Upper lobe of right lung (tissue), 1 donor: ENCODE data around the gene PRKG1. TPM values are rescaled to one million over a fixed set of nuclear protein-coding genes. Genes with fewer than 3 reads are reported as not detected.

Source experiments
- ATAC-seq: fragments of 200-7000 bp; cut with Tn5 transposase; one replicate; pipeline ENCODE4 v1.9.1; 2020; ENCODE audit warnings: mild to moderate bottlenecking, moderate library complexity
- DNase-seq: peaks from one replicate; pipeline ENCODE4 v3.0.0-alpha.2; 2020
- H3K27ac ChIP-seq: fragments of 200-600 bp; one replicate; pipeline ENCODE4 v1.8.0; 2022
- H3K27me3 ChIP-seq: fragments of 200-600 bp; one replicate; pipeline ENCODE4 v1.8.0; 2022; ENCODE audit warnings: mild to moderate bottlenecking
- H3K36me3 ChIP-seq: fragments of 200-600 bp; one replicate; pipeline ENCODE4 v1.8.0; 2022
- H3K4me1 ChIP-seq: fragments of 200-600 bp; one replicate; pipeline ENCODE4 v1.8.0; 2022
- H3K4me3 ChIP-seq: fragments of 200-600 bp; one replicate; pipeline ENCODE4 v1.8.0; 2022; ENCODE audit warnings: mild to moderate bottlenecking
- H3K9me3 ChIP-seq: fragments of 200-600 bp; one replicate; pipeline ENCODE4 v1.8.0; 2022
- intact Hi-C: fragments of 100-400 bp; cut with DNase I; formaldehyde crosslinking; loops from one replicate; pipeline ENCODE4 v1.11.0; 2022
- total RNA-seq: library from RNA; stranded (reverse); fragmentation: NEBNext Ultra II Directional; extraction: Animal tissue kit (Norgen Biotek cat#: 25700); gene quantifications from one replicate; pipeline ENCODE4 v1.2.1, GENCODE V29; 2021
- TF ChIP-seq, protein P1 (sequence below): fragments of 200-600 bp; IDR thresholded peaks from one replicate; pipeline ENCODE4 v1.8.0; 2022; ENCODE audit warnings: antibody characterized with exemption
- donor health status: DM: no; HTN: yes; CAD: no; lungs with severe emphysema.

PRKG1 gene
- total RNA-seq, 1 donor from 2014 or later, result 30.0 TPM

DNA sequence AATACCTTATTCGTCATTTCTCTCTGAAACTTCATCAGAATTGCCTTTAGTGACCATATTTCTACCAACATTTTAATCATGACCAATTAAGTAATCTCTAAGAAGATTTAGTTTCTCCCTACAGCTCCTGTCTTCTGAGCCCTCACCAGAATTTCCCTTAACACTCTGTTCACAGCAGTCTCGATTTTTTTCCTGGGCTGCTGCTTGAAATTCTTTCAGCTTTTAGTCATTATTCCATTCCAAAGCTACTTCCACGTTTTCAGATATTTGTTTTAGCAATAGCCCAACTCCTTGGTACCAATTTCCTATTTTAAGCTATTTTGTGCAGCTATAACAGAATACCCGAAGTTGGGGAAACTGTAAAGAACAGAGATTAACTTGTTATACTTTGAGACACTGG, 1047.4 kb downstream of the PRKG1 start:
- Histone ChIP-seq H3K4me1 (no peaks in the 10 kb centered on the region), H3K27me3 (no peaks in the 10 kb centered on the region), H3K27ac (no peak overlapping the region), H3K36me3 (no peaks in the 10 kb centered on the region), H3K9me3 (no peaks in the 10 kb centered on the region), H3K4me3 (no peak overlapping the region)
- intact Hi-C loops, result no loop called here
- TF ChIP-seq, protein P1, sequence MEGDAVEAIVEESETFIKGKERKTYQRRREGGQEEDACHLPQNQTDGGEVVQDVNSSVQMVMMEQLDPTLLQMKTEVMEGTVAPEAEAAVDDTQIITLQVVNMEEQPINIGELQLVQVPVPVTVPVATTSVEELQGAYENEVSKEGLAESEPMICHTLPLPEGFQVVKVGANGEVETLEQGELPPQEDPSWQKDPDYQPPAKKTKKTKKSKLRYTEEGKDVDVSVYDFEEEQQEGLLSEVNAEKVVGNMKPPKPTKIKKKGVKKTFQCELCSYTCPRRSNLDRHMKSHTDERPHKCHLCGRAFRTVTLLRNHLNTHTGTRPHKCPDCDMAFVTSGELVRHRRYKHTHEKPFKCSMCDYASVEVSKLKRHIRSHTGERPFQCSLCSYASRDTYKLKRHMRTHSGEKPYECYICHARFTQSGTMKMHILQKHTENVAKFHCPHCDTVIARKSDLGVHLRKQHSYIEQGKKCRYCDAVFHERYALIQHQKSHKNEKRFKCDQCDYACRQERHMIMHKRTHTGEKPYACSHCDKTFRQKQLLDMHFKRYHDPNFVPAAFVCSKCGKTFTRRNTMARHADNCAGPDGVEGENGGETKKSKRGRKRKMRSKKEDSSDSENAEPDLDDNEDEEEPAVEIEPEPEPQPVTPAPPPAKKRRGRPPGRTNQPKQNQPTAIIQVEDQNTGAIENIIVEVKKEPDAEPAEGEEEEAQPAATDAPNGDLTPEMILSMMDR, result no peak
- no peak for DNase-seq
- ATAC-seq, result no peak

DNA sequence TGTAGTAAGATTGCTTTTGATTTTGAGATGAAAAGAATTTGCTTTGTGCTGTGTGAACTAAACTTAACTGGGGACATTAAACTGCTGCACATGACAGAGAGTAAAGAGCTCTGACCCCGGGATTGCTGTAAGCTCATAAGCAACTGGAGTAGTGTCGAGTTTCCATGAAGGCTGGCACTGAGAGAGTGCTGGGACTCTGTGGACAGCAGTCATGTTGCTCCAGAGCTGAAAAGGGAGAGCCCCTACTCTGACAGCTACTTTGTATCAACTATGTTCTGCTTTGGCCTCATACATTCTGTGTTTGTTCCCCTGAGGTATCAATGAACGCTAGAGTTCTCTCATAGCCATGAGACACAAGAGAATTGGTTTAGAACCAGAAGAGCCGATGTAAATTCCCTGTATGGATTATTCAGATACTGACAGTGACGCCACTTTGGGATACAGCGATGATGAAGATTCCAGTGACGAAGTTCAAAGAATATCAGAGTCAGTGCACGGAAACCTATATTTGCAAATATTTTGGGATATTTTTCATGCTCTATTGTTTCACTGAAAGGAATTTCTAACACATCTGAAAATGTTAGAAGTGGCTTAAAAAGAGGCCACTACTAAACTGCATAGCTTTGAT, 1053.9 kb downstream of the PRKG1 start:
- no peaks in the 10 kb centered on the region for H3K27me3 ChIP-seq
- intact Hi-C loops, result no loop called here
- H3K4me1 ChIP-seq, result no peaks in the 10 kb centered on the region

DNA sequence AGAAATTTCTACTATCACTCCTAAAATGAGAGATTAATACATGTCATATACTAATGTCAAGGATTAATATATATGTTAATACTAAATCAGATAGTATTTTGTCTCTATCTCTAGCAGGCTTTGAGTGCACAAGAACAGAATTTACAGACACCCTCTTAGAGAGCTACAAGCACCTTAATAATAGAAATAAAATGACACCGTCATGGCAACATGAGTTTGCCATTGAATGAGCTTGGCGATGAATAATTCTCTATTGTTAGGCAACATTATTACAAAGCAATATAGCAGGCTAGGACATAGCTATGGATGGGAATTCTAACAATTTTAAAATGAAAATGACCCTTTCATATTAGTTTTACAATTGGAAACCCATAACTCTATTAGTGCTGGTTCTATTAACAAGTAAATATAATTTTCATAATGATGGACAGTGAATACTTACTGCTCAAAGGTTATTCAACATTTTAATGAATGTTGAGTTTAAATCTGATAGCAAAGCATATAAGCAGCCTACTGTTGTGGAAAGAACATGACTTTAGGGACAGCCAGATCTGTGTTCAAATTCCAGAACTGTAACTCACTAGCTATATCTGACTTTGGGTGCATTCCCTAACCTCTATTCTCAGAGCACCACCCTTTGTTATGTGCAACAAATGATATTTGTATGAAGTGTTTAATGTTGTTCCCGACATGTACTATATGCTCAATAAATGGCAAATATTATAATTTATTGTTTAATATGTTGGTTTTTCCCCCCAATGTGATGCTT, 1055.3 kb downstream of the PRKG1 start:
- no peaks in the 10 kb centered on the region for H3K36me3 ChIP-seq
- TF ChIP-seq, protein P1, result no peak
- H3K4me3 ChIP-seq, result no peak overlapping the region
- ATAC-seq (no peak), DNase-seq (no peak)
- H3K27ac ChIP-seq, result no peak overlapping the region
- no peaks in the 10 kb centered on the region for H3K9me3 ChIP-seq
- no peaks in the 10 kb centered on the region for H3K27me3 ChIP-seq
- intact Hi-C loops, result no loop called here
- H3K4me1 ChIP-seq, result no peaks in the 10 kb centered on the region

More for the DNA sequence above, 1053.9 kb downstream of the PRKG1 start:
- DNase-seq (no peak), ATAC-seq (no peak)
- Histone ChIP-seq H3K36me3 (no peaks in the 10 kb centered on the region), H3K9me3 (no peaks in the 10 kb centered on the region), H3K27ac (no peak overlapping the region), H3K4me3 (no peak overlapping the region)
- TF ChIP-seq, protein P1, result no peak

DNA sequence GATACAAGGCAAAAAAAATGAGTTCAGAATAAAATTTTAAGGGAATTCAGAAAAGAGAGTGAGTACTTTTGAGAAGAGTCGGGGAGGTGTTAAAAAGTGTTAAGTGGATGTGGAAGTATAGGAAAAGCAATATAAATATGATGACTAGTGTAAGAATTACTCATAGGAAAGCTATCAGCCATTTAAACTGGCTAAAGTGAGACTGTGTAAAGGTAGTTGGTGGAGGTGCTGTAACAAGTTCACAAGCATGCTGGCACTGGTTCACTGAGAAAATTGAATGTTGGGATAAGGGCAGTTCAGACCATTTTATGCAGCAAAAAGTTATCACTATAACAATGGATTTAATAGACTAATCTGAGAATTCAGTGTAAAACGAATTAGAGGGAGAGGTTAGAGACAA, 1060.8 kb downstream of the PRKG1 start:
- Histone ChIP-seq H3K4me1 (no peaks in the 10 kb centered on the region), H3K9me3 (no peaks in the 10 kb centered on the region), H3K4me3 (no peak overlapping the region), H3K27ac (no peak overlapping the region), H3K36me3 (no peaks in the 10 kb centered on the region), H3K27me3 (no peaks in the 10 kb centered on the region)
- TF ChIP-seq, protein P1, result no peak
- DNase-seq (no peak), ATAC-seq (no peak)
- intact Hi-C loops, result no loop called here

DNA sequence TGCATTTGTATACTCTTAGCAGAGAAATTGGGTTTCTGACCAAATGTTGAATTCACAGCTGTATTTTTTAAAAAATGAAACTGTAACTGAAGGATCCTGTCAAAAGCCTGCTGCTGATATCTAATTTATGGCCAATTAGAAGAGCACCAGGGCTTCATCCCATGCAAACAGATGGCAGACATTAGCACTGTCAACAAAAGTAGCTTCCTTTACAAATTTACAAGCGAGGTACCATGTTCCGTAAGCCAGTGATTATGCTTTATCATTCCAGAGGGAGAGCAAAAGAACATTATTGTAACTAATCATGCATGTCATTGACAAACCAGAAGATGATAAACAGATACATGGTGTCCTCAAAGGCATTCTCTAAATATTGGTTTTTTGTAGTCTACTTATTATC, 1062.6 kb downstream of the PRKG1 start:
- ATAC-seq, result no peak
- Histone ChIP-seq H3K36me3 (no peaks in the 10 kb centered on the region), H3K27ac (no peak overlapping the region), H3K9me3 (no peaks in the 10 kb centered on the region), H3K4me3 (no peak overlapping the region), H3K4me1 (no peaks in the 10 kb centered on the region), H3K27me3 (no peaks in the 10 kb centered on the region)
- intact Hi-C loops, result no loop called here
- TF ChIP-seq, protein P1, result no peak
- no peak for DNase-seq
